Fibroblast of upper back skin (primary cell): ENCODE measurements around the gene BRD7.

Experiments used
- DNase-seq: peaks from one replicate; pipeline ENCODE4 v3.0.0-alpha.2; 2013

BRD7 gene

GRCh38 chr16:50318796-50319578 is 49.8 kb downstream of the BRD7 start:
- no peak for DNase-seq

GRCh38 chr16:50316848-50317630 is 51.7 kb downstream of the BRD7 start:
- DNase-seq: no peak

GRCh38 chr16:50316102-50316847 is 52.5 kb downstream of the BRD7 start:
- no peak for DNase-seq

- DNase-seq: no peak
Observed at GRCh38 chr16:50315346-50315997, 53.3 kb downstream of the BRD7 start.

GRCh38 chr16:50314665-50315064 is 54.1 kb downstream of the BRD7 start:
- no peak for DNase-seq

- DNase-seq: no peak
Observed at GRCh38 chr16:50313596-50314478, 55.0 kb downstream of the BRD7 start.

GRCh38 chr16:50311891-50312501 is 56.8 kb downstream of the BRD7 start:
- no peak for DNase-seq

- no peak for DNase-seq
Observed at GRCh38 chr16:50311134-50311528, 57.7 kb downstream of the BRD7 start.

DNA sequence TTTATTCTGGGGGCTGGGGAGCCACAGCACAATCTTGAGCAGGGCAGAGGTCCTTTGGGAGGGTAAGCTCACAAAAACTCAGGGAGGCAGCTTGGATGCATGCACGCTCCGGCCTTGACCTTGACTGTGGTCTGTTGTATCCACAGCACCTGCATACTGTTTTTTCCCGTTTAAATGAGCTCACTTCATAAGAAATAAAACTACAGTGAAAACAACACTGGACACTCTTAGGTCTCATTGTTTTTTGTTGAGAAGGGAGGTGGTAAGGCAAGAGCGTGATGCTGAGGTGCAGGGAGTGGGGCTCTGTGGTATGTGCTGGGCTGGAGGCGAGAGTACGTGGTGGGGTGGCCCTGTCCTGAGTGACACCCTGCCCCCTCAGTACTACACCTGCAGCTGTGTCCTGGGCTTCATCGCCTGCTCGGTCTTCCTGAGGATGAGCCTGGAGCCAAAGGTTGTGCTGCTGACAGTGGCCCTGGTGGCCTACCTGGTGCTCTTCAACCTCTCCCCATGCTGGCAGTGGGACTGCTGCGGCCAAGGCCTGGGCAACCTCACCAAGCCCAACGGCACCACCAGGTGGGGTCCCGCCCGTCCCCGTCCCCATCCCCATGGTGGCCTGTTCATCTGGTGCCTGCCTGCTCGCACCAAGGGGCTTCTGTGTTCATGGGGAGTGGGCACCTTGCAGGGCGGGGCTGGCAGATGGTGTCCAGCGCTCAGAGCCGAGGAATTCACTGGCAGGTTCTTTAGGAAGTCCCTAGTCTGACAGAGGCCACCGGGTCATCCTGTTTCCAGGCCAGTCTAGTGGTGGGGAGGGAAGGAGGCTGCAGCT is 58.3 kb downstream of the BRD7 start:
- DNase-seq: no peak

DNA sequence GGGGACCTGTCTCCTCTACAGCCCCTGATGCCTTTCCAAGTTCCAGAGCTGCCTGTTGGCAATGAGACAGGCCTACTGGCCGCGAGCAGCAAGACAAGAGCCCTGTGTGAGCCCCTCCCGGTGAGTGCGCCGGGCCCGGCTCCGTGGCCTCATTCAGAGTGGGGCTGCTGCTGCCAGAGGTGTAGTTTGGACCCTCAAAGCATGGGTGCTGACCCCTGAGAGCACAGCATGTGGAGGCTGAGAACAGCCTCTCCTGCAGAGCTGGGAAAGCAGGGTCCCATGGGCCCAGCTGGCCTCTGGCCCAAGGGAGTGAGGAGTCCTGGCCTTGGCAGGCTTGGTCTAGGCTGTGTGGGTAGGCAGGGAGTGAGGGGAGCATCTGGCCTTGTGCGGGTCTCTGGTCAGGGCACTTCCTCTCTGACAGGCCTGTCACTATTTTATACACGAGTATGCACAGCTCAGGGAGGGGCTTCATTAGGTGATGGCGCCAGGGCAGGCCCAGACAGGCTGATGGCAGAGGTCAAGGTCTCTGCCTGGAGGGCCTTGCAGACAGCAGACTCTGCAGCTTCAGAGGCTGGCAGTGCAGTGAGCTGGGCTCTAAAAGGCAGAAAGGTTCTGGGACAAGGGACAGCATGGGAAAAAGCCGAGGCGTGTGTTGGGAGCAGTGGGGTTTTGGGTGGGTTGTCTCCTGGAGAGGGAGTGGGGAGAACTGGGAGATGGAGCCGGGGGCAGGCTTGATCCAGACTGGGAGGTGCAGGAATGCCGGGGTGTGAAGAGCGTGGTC is 59.1 kb downstream of the BRD7 start:
- no peak for DNase-seq

DNA sequence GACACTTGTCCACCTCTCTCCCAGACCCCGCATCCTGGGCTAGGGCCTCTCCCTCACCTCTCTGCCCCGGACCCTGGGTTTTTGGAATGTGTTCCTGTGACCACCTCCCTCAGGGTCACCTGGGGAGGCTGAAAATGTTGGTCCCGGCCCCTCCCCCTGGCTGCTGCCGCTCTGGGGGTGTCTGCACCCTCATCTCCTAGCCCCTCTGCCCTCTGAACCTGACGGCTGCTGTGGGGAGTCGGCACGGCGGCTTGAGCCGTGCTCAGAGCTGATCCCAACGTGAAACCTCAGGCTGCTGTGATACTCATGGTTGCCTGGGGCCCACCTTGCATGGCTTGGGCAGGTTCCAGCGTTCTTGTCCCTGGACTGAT is 59.6 kb downstream of the BRD7 start:
- no peak for DNase-seq

GRCh38 chr16:50308237-50308965 is 60.4 kb downstream of the BRD7 start:
- DNase-seq: no peak

GRCh38 chr16:50306287-50306686 is 62.5 kb downstream of the BRD7 start:
- no peak for DNase-seq

DNA sequence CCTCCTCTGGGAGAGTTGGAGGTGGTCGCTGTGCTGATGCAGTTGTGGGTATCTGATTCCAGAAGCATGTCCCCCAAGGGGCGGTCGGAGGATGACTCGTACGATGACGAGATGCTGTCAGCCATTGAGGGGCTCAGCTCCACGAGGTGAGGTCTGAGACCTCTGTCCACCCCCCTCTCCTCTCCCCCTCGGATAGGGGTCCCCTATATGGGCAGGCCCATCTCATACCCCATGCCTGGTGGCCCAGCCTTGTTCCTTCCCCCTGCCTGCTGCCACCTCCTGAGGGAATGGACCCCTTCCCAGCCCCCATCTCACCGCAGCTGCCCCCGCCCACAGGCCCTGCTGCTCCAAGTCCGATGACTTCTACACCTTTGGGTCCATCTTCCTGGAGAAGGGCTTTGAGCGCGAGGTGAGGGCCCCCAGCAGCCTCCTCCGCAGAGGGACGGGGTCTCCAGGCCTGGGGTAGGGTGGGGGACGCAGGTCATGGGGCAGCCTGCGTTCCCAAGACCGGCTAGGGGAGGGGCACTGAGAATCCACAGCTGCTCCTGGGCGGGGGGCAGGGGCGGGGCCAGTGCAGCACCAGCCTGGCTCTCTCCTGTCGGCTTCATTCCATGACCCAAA is 63.2 kb downstream of the BRD7 start:
- no peak for DNase-seq

DNA sequence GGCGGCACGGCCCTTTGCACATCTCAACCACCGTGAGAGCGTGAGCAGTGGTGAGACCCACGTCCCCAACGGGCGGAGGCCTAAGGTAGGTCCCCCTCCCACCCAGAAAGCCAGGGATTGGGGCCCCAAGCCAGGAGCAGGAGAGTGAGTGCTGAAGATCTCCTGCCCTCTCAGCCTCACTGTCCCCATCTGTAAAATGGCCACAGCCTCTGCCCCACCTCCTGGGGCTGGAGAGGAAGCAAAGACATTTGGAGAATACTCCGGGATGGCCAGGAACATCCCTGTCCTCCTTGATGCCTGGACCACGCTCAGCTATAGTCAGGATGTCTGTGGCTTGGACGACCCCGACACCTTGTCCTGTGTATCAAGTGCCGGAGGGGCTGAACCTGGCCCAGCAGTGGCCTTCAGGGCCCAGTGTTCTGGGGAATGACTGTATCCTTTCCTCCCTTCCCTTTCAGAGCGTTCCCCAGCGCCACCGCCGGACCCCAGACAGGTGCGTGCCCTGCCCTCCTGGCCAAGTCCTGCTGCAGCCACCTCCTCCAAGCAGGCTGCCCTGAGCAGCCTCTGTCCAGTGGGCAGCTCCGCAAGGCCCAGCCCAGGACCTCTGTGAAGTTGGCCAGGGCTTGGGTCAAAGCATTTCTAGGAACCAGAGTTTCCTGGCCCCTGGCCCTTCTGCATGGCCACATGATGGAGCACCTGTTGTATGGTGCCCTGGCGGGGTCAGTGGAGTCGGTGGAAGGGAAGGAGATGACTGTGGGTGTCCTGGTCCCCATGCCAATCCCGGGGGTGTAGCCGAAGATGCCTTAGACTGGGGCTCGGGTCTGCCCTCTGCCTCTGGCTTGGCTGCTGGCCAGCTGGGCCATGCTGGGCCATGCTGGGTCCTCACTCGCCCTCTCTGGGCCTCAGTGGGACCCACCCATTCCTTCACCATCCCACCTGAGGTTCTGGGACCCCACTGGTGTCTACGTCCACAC is 64.0 kb downstream of the BRD7 start:
- DNase-seq: no peak

DNA sequence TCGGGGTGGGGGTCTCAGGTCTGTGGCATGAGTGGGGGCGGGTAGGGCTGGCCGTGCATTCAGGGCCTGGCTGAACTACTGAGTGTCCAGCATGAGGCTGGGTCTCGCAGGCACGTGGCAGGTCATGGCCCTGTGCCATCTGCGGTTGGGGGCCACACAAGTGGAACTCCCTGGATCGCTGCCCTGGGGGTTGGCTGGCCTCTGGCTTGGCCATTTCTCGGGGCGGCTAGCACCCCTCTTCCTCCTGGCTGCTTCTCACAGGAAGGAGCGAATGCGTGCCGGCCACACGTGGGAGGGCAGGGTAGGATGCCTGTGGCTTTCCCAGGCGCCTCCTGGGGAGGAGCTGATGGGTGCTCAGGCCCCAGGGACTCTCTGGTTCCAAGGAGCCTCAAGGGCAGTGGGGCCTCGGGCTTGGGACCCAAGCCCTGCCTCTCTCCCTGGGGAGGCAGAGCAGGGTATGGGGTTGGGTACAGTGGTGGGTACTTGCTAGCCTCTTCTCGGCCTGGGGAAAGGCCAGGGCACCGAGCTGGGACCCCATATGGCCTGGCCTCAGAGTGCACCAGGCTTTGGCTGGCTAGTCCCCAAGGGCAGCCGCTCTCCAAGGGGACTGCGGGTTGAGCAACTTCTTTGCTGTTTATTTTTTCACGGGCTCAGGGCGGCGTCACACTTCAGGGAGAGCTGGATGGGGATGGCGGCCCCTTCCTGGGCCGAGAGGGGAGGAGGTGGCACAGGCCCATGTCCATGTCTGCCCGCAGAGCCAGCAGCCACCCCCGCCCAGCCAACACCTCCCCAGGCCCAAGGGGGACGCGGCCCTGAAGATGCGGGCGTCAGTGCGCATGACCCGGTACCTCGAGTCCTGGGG is 65.0 kb downstream of the BRD7 start:
- DNase-seq: peak; percentile 14
